ENCODE measurements around the gene SLC26A5.
"Not testable (repeated sequence)": the region's sequence is repeated elsewhere in the genome, so short reads cannot be mapped to it uniquely, and the experiment has no call there.

The SLC26A5 gene, protein sequence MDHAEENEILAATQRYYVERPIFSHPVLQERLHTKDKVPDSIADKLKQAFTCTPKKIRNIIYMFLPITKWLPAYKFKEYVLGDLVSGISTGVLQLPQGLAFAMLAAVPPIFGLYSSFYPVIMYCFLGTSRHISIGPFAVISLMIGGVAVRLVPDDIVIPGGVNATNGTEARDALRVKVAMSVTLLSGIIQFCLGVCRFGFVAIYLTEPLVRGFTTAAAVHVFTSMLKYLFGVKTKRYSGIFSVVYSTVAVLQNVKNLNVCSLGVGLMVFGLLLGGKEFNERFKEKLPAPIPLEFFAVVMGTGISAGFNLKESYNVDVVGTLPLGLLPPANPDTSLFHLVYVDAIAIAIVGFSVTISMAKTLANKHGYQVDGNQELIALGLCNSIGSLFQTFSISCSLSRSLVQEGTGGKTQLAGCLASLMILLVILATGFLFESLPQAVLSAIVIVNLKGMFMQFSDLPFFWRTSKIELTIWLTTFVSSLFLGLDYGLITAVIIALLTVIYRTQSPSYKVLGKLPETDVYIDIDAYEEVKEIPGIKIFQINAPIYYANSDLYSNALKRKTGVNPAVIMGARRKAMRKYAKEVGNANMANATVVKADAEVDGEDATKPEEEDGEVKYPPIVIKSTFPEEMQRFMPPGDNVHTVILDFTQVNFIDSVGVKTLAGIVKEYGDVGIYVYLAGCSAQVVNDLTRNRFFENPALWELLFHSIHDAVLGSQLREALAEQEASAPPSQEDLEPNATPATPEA

DNA sequence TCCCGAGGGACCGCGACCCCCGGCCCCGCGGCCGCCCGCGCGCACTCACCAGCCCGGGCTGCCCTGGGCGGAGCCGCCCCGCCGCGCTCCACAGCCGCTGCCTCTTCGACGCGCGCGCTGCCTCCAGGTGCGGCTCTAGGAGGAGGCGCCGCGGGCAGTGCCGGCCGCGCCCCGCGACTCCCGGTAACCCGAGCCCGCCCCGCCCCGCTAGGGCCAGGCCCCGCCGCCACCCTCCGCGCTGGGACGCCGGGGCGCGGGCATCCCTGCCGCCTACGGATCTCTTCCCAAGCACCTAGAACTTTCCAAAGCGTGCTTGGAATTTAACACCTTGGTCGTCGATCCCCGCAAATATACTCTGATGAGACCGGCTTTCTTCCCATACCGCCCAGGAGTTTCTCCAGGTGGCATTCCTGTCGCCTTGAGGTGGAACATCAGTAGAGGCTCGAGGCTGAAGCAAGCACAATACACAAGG lies at the start of gene SLC26A5:
SLC26A5 (minus strand) TSS at position 159 of the 472 bp plus-strand sequence. CDS start 24,693 bp downstream, outside the sequence.
- no peak for DNase-seq (ENCODE audit: low read depth)

DNA sequence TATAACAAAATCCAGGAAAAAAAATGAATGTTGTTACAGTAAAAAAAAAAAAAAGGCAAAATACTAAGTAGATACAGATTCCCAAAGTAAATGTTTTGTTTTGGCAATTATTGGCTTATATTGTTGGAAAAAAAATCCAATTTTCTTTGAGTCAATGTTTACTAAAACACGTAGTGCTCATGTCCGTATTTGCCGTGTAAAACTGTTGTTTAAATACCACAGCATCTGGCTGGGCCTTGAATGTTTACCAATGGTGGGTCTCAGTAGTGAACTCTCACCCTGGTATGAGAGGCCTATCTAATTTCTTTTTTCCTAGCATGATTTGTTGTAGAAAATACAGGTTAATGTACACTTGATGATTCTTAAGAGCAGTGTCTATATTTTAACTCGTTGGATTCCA lies 41.4 kb upstream of the SLC26A5 start:
- DNase-seq (ENCODE audit: low read depth), result no peak

DNA sequence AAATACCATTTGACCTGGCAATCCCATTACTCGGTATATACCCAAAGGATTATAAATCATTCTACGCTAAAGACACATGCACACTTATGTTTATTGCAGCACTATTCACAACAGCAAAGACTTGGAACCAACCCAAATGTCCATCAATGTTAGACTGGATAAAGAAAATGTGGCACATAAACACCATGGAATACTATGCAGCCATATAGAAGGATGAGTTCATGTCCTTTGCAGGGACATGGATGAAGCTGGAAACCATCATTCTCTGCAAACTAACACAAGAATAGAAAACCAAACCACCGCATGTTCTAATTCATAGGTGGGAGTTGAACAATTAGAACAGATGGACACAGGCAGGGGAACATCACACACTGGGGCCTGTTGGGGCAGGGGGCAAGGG lies 40.9 kb upstream of the SLC26A5 start:
- not testable (repeated sequence) for DNase-seq (ENCODE audit: low read depth)

DNA sequence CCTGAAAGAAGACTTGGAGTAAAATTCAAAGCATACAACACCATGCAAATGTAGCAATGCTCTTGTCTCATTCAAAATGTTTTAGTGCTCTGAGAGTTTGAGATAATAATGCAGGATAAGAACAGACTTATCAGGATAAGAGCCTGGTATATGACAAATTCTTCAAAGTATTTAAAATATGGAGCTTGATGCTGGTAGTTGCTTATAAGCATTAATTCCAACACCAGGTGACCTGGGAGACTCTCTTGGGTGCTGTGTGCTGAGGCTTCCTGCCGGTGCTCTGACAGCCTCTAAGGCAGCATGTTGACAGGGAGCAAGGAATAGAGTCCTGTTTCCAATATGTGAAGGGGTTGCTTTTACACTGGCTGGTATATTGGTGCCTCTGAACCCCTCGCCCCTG lies 34.8 kb upstream of the SLC26A5 start:
- no peak for DNase-seq (ENCODE audit: low read depth)

DNA sequence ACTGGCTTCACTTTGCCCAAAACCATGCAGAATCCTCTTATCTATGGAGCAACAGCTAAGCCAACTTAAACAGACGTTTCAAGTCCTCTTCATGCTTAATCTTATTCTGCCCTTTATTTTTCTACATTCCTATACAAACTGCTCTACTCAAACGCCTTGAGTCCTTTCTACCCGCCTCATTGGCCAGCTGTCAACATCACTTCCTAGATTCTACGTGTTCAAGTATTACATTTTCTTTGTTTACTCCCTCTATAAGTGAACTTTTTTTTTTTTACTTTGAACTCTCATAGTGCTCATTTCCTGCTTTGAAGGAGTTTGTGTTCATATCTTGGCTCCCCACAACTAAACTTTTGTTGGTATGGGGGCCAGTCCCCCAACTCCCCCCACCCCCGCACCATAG lies 28.9 kb upstream of the SLC26A5 start:
- no peak for DNase-seq (ENCODE audit: low read depth)

DNA sequence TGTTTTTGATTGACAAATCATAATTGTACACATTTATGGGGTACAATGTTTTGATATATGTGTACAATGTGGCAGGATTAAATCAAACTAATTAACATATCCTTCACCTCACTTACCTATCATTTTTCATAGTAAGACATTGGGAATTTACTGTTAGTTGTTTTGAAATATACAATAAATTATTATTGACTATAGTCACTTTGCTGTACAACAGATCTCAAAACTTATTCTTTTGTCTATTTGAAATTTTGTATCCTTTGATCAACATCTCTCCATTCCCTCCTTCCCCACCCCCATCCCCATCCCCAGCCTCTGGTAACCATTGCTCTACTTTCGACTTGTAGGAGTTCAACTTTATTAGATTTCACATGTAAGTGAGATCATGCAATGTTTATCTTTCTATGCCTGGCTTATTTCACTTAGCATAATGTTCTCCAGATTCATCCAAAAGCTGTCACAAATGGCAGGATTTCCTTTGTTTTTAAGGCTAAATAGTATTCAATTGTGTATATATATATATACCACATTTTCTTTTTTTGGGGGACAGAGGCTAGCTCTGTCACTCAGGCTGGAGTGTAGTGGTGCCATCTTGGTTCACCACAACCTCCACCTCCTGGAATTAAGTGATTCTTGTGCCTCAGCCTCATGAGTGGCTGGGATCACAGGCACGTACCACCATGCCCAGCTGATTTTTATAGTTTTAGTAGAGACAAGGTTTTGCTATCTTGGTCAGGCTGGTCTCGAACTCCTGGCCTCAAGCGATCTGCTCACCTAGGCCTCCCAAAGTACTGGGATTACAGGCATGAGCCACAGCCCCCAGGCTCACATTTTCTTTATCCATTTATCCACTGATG lies 23.3 kb upstream of the SLC26A5 start:
- no peak for DNase-seq (ENCODE audit: low read depth)

DNA sequence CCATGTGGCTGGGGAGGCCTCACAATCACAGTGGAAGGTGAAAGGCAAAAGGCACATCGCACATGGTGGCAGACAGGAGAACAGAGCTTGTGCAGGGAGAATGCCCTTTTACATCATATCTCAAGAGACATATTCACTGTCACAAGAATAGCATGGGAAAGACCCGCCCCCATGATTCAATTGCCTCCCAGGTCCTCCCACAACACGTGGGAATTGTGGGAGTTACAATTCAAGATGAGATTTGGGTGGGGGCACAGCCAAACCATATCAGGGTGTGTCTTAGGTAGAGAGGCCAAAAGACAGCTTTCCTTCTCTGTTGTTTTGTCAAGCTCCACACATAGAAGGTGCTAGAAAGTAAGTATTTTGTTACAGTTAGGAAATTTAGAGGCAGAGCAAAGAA lies 20.8 kb upstream of the SLC26A5 start:
- DNase-seq (ENCODE audit: low read depth), result no peak

DNA sequence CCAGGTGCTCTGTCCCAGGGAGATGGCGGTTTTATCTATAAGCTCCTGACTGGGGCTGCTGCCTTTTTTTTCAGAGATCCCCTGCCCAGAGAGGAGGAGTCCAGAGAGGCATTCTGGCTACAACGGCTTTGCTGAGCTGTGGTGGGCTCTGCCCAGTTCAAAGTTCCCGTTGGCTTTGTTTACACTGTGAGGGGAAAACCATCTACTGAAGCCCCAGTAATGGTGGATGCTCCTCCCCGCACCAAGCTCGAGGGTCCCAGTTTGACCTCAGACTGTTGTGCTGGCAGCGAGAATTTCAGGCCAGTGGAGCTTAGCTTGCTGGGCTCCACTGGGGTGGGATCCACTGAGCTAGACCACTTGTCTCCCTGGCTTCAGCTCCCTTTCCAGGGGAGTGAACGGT lies 16.4 kb upstream of the SLC26A5 start:
- DNase-seq (ENCODE audit: low read depth), result no peak

DNA sequence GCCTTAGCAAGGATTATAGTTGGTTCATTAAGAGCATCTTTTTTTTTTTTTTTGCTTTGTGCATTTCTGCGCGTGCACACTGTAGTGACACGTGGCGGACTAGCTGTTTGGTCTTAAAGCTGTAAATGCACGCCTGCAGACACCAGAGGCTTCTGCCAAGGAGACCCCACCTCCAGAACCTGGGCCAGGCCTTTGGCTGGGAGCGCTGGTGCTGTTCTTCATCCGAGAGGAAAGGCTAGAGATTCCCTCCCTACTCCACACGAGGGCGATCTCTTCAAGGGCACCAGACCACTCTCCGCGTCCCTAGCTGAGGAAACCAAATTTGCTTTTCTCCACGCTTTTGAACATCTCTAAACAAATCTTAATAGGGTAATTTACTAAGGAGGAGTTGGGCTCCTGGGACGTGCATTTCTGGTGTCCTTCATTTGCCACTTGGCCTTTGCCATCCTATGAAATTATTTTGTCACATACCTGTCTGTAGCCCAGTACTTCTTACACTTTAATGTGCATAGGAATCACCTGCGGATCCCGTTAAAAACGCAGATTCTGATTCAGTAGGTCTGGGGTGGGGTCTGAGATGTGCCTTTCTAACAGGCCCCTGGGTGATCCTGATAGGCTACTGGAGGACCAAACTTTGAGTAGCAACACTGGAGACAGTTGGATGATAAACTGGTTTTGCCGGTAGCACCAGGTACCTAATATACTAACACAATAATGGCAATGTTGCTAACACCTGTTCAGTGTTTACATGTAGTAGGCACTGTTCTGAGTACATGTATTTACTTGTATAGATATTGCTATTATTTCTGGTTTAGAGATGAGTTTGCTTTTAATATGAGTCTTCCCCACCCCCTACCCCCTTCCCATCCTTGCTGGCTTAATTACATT lies 1.3 kb upstream of the SLC26A5 start:
- DNase-seq (ENCODE audit: low read depth), result no peak

DNA sequence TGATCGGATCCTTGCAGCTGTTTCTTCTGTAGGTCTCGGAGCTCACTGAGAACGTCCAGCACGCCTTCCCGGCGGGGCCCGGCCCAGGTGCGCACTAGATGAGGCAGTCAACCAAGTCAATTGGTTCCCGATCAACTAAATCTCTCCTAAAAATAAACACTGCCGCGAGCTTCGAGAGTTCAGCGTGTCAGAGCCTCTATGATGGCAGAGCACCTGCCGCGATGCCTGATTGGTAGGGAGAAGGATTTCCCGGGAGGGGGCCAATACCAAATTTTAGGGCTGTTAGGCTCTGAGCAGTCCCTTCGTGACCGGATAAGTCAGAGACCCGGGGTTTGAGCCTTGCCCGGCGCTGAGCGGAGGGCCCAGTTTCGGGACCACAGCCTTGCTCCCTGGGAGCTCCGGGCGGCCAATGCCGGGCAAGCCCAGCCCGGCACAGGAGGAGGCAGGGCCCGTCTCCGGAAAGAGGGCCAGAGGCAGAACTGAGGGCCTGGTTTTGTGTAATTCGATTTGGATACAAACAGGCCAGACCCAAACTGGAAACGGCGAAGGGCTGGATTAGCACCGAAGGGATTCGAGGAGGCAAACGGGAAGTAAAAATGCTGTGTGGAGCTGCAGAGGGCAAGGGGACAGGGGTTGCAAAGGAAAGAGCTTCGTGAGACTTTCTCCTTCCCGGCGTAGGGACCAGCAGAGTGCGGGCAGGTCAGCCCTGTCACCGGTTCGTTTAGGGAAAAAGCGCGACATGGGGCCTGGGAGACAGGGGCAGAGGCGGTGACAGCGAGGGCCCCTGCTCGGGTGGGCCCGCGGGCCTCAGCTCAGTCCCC lies 569 bp downstream of the SLC26A5 start:
- DNase-seq (ENCODE audit: low read depth), result no peak

DNA sequence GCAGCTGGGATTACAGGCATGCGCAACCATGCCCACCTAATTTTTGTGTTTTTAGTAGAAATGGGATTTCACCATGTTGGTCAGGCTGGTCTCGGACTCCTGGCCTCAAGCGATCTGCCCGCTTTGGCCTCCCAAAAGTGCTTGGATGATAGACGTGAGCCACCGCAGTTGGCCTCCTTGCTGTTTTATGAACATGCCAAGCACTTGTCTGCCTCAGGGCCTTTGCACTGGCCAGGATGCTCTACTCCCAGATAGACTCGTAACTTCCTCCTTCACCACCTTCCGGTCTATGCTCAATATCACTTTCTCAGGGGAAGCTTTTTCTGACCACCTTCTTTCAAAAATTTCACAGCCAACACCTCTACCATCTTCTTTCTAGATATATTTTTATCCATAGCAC lies 6.3 kb downstream of the SLC26A5 start:
- DNase-seq (ENCODE audit: low read depth), result no peak

DNA sequence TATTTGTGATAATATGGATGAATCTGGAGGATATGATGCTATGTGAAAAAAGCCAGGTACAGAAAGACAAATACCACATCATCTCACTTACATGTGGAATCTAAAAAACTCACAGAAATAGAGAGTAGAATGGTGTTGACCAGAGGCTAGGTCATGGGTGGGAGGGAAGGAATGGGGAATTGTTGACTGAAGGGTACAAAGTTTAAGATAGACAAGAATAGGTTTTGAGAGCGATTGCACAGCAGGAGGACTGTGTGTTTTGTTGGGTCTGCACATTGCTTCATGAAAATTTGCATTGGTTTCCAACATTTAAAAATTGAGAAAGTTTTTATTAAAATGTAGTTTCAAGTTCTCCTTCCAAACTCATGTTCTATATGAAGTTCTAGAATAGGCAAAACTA lies 8.4 kb downstream of the SLC26A5 start:
- no peak for DNase-seq (ENCODE audit: low read depth)

DNA sequence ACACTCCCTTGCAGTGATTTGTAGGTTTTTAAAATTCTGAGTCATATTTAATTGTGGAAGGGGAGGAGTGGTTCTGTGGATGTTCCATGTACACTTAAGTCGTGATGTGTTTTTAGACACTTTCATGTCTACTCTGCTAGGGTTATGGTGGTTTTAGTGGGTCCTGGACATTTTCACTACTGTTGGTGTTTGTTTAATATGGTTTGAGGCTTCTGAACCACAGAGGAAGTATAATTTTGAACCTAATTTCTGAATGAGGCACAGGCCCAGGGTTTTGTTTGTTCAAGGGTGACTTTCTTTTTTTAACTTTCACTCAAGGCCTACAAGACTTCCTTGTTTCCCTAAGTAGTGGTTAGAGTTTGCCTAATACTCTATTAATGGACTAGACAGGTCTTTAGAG lies 13.3 kb downstream of the SLC26A5 start:
- DNase-seq (ENCODE audit: low read depth), result no peak

DNA sequence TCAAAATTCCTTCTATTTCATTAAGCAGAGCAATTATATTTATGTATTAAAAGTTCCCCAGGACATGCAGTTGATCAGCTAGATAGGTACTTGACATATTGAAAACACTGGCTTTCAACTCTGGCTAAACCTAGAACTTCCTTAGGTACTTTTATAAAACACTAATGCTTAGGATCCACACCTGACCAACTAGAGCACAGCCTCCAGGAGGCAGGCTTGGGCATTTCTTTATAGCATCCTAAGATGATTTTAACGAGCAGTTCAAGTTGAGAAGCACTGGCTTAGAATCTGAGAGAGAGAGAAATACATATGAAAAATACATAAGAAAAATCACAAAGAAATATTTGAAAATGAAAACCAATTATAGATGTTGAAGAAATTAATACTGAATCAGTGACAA lies 20.8 kb downstream of the SLC26A5 start:
- DNase-seq (ENCODE audit: low read depth), result no peak

DNA sequence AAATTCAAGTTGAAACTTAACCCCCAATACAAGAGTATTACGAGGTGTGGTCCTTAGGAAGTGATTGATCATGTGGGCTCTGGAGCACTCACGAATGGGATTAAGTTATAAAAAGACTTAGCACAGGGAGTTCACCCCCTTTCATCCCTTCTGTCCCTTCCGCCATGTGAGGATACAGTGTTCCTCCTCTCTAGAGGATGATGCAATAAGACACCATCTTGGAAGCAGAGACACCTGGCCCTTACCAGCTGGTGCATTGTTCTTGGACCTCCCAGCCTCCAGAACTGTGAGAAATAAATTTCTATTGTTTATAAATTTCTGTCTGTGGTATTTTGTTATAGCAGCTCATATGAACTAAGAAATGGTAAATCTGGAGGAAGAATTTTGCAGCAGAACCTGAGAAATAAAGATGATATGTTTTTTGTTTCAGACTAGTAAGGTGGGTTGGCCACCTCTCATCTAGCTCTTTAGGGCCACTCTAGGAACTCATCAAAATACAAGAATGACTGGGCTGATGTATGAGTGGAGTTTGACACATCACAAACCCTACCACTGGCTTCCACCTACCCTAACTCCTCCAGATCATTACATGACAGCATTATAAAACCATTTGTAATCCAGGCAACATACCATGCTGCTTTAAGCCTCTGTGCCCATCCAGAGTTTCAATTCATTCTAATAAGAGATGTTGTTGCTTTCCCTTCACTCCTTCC lies 22.4 kb downstream of the SLC26A5 start:
- no peak for DNase-seq (ENCODE audit: low read depth)

DNA sequence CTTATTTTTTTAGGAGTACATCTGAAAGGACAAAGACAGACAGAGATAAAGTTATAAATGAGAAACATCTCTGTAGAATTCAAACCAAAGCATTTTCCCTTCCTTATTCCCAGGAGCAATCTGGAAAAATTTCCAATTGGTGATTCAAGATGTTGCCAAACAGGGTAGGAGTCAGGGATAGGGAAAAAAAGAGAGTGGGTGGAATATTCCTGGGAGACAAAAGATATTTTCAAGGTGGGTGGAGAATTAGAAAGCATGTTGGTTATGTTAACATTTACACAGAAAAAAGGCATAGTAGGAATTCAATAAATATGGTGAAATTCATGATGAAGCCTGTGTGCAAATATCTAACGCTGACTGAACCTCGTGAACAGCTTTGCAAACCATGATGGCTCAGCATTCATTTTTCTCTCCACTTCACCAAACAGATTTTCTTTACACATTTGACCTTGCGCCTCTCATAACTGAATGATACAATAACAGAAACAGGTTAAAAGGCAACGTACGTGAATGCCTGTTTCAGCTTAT lies 25.1 kb downstream of the SLC26A5 start:
- DNase-seq (ENCODE audit: low read depth), result no peak

DNA sequence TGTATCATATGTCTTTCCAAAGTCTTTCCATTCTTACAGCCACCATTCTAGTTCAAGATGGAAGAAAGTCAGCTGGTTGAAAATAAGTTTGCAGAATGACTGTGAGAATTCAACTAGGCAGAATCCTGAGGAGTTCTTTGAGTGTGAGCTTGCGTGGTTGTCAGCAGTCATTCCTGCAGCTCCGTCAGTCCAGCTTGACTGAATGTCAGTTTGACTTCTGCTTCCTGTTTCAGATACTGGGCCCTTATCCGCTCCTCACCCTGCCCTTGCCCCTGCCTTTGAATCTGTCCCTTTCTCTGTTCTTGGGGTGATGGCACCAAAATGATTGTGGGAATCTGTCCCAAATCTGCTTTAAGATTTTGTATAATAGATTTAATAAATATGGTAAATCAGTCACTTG lies 27.8 kb downstream of the SLC26A5 start:
- no peak for DNase-seq (ENCODE audit: low read depth)

DNA sequence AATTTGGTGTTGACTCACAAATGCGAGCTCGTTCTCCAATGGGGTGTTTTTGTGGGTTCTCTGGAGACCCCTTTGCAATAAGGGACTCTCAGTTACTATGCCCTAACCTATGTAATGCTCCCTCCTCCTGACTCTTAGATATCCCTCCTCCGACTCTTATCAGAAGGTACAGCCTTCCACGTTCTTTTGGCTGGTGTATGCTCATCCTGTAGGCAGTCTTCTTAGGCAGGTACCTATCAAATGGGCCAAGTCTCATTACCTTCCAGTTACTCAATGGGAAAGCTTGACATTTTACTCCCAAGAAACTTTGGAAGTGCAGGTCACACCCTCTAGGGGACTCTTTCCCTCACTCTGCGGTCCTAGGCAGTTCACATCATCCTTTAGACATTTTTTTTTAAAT lies 32.6 kb downstream of the SLC26A5 start:
- no peak for DNase-seq (ENCODE audit: low read depth)

DNA sequence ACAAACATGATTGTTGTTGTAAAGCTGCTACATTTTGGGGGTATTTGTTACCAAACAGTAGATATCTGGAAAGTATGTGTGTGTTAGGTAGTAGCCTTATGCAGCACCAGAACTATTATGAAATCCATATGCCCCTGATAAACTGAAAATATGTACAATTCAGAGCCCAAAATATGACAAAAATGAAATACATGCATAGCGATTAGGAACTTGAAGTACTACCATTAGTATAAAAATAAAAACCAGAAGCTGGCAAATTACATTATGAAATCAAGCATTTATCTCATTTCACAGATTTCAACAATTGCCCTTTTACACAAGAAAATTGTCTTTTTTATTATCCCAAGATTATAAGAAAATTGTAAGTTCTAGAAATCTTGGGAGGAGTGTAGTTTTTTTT lies 33.9 kb downstream of the SLC26A5 start:
- DNase-seq (ENCODE audit: low read depth), result no peak
